AG09309 (cell line): ENCODE results near the gene VIP.

ENCODE experiments used
- DNase-seq: peaks from one replicate; pipeline ENCODE4 v3.0.0-alpha.2; 2010; ENCODE audit warnings: low read depth
- H3K4me3 ChIP-seq: 2 replicates; pipeline ENCODE4 v1.5.1; 2011; ENCODE audit warnings: mild to moderate bottlenecking, low read depth, low read length, moderate library complexity; ENCODE audit not compliant: control insufficient read depth
- TF ChIP-seq, protein P1 (sequence below): IDR thresholded peaks from 2 replicates; pipeline ENCODE4 v1.5.1; 2011; ENCODE audit warnings: mild to moderate bottlenecking, low read depth, low read length, inconsistent platforms; ENCODE audit not compliant: insufficient read depth, control insufficient read depth; ENCODE audit errors: missing control alignments

The VIP gene

DNA sequence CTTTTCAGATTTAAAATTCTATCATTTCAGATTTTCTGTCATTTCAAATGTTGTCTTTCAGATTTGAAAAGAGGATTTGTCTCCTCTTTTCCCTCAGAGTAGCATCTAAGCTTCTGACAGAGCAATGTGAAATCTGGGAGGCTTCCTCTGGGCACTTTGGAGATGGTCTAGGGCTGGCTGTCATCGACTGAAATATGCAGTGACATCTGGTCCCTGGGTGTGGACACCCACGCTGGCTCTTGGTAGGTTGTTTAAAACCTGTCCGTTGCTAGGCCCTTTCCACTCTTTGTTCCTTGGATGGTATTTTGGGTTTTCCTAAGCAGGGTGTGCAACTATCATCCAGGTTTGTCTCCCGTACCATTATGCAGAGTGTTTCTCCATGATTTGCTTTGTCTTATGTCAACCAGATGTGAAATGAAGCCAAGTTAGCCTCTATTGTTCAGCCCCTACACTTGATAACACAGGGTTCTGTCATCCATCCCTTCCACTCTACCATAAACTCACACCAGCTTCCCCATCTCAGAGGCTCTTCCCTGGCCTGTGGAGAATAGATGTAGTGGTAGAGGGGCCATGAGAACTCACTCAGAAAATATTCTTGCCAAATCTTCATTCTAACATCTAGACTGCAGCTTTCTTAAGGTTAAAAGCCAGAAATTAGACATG, 5.0 kb upstream of the VIP start:
- TF ChIP-seq, protein P1, sequence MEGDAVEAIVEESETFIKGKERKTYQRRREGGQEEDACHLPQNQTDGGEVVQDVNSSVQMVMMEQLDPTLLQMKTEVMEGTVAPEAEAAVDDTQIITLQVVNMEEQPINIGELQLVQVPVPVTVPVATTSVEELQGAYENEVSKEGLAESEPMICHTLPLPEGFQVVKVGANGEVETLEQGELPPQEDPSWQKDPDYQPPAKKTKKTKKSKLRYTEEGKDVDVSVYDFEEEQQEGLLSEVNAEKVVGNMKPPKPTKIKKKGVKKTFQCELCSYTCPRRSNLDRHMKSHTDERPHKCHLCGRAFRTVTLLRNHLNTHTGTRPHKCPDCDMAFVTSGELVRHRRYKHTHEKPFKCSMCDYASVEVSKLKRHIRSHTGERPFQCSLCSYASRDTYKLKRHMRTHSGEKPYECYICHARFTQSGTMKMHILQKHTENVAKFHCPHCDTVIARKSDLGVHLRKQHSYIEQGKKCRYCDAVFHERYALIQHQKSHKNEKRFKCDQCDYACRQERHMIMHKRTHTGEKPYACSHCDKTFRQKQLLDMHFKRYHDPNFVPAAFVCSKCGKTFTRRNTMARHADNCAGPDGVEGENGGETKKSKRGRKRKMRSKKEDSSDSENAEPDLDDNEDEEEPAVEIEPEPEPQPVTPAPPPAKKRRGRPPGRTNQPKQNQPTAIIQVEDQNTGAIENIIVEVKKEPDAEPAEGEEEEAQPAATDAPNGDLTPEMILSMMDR: no peak
- H3K4me3 ChIP-seq: no peak overlapping the region
- no peak for DNase-seq

DNA sequence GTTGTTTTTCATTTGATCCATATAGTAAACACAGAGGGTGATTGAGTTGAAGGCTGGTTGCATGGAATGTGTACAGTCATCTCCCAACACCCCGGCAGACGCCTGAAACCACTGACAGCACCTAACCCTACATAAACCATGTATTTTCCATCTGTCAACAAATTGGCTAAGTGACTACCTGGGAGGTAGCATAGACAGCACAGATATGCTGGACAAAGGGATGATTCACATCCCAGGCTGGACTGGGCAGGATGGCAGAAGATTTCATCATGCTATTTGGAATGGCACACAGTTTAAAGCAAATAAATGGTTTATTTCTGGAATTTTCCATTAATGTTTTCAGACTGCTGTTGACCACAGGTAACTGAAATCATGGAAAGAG, 4.4 kb upstream of the VIP start:
- DNase-seq: peak; percentile 54
- TF ChIP-seq, protein P1: no peak
- no peak overlapping the region for H3K4me3 ChIP-seq

DNA sequence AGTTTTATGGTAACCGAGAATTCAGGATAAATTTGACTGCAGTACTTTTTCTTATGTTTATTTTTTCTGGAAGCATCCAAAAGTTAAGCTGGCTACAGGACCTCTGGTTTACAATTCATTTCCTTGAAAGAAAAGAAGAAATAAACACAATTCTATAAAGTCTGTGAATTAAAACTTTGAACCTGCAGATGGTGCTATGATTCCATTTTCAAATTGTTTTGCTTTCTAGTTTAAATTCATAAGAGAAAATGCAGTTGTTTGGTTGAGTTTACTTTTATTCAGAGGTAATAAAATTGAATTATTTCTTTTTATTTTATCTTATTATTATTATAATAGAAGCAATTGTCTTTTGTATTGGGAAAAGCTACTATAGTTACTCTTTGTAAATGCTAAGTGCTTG, 1.8 kb upstream of the VIP start:
- H3K4me3 ChIP-seq: no peak overlapping the region
- TF ChIP-seq, protein P1: no peak
- DNase-seq: no peak

DNA sequence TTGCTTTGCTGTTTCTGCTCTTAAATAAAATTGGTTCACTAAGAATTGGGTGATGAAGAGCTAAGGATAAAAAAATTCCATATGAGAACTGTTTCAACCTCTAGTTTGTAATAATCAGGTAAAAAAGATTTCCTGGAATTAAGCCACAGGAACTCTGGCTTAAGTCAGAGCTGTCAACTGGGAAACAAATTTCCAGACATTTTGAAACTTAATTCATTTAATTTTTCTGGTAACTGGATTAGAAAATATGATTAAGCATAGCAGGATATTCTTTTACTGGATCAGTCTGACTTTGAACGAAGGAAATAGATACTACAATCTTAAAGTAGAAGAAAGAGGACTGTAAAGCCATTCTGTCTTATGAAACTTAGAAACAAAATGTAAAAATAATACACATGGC, 1.3 kb upstream of the VIP start:
- no peak overlapping the region for H3K4me3 ChIP-seq

DNA sequence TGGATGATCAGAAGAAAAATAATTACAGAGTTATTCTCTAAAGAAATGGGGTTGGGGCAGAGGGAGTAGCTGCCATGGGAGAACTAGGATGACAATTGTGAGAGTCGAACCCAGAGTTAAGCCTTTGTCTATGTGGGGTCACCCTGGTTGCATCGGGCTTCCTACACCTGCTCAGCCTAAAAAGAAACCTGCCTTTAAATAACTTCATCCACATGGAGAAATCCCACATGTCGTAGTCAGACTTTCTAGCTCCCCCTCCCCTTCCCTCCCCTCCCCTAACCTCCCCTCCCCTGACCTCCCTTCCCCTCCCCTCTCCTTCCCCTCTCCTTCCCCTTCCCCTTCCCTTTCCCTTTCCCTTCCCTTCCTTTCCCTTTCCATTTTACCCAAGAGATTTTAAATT, 14.7 kb downstream of the VIP start:
- TF ChIP-seq, protein P1: no peak
- no peak for DNase-seq
- no peak overlapping the region for H3K4me3 ChIP-seq

More for the DNA sequence above, 1.3 kb upstream of the VIP start:
- TF ChIP-seq, protein P1: no peak
- no peak for DNase-seq

DNA sequence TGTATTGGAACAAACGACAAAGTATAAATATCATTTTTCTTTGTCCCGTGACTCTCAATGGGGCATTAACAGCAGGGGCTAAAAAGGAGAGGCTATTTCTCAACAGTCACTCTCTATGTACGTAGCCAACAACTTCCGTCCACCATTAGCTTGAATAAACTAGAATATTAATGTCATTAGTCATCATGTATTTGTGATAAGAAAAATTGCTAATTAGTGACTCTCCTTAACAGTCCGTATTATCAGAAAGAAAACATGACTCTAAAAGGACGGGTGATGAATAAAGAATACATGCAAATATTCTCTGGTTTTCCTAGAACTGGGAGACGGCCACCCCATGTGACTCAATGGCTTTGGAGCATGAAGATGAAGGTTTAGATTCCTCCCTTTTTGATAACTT, 18.6 kb downstream of the VIP start:
- no peak overlapping the region for H3K4me3 ChIP-seq
- DNase-seq: no peak
- TF ChIP-seq, protein P1: no peak
